OCI-LY1 (cell line): ENCODE results near the gene RSPH9.

Experiments used
- H2AFZ ChIP-seq: fragments of 200-600 bp; sonication (generic), shearing (Covaris generic); 2 replicates; pipeline ENCODE4 v1.6.0; 2014; ENCODE audit warnings: antibody characterized with exemption, mild to moderate bottlenecking, low read length
- H3F3A ChIP-seq: fragments of 200-600 bp; sonication (generic), shearing (Covaris generic); 2 replicates; pipeline ENCODE4 v1.6.0; 2014; ENCODE audit warnings: mild to moderate bottlenecking, antibody characterized with exemption, low read length, moderate library complexity; ENCODE audit not compliant: insufficient read depth
- H3K27ac ChIP-seq: fragments of 200-600 bp; sonication (generic); 2 replicates; pipeline ENCODE4 v1.5.1; 2014; ENCODE audit warnings: low read length, mixed run types, mild to moderate bottlenecking, low read depth; ENCODE audit not compliant: poor library complexity, severe bottlenecking
- H3K27me3 ChIP-seq: fragments of 200-600 bp; sonication (generic); 2 replicates; pipeline ENCODE4 v1.6.0; 2014; ENCODE audit warnings: antibody characterized with exemption, mild to moderate bottlenecking, low read length, moderate library complexity; ENCODE audit not compliant: insufficient read depth
- H3K36me3 ChIP-seq: fragments of 200-600 bp; sonication (generic); 2 replicates; pipeline ENCODE4 v1.6.1; 2014; ENCODE audit warnings: mild to moderate bottlenecking, antibody characterized with exemption, low read length, moderate library complexity, mixed read lengths; ENCODE audit not compliant: insufficient read depth
- H3K4me1 ChIP-seq: fragments of 200-600 bp; sonication (generic); 2 replicates; pipeline ENCODE4 v1.5.1; 2014; ENCODE audit warnings: mild to moderate bottlenecking, low read length, moderate library complexity; ENCODE audit not compliant: insufficient read depth, severe bottlenecking
- H3K4me2 ChIP-seq: fragments of 200-600 bp; sonication (generic), shearing (Covaris generic); 2 replicates; pipeline ENCODE4 v1.6.1; 2014; ENCODE audit warnings: low read length
- H3K4me3 ChIP-seq: fragments of 200-600 bp; sonication (generic); 2 replicates; pipeline ENCODE4 v1.5.1; 2014; ENCODE audit warnings: low read length, low read depth, mild to moderate bottlenecking, mixed read lengths; ENCODE audit not compliant: poor library complexity, severe bottlenecking
- H3K79me2 ChIP-seq: fragments of 200-600 bp; shearing (Covaris generic); 2 replicates; pipeline ENCODE4 v1.6.1; 2016; ENCODE audit warnings: mixed run types, low read length, mixed read lengths; ENCODE audit not compliant: insufficient read depth
- H3K9ac ChIP-seq: fragments of 200-600 bp; sonication (generic), shearing (Covaris generic); 2 replicates; pipeline ENCODE4 v1.6.1; 2014; ENCODE audit warnings: mild to moderate bottlenecking, low read length, mixed read lengths
- H3K9me2 ChIP-seq: fragments of 200-600 bp; sonication (generic), shearing (Covaris generic); 2 replicates; pipeline ENCODE4 v1.6.1; 2014; ENCODE audit warnings: low read depth, mild to moderate bottlenecking, low read length, mixed read lengths
- H3K9me3 ChIP-seq: fragments of 200-600 bp; shearing (Covaris generic); 2 replicates; pipeline ENCODE4 v1.6.1; 2014; ENCODE audit warnings: low read length, mixed read lengths
- H4K20me1 ChIP-seq: fragments of 200-600 bp; sonication (generic), shearing (Covaris generic); 2 replicates; pipeline ENCODE4 v1.6.0; 2016; ENCODE audit warnings: mild to moderate bottlenecking, low read length; ENCODE audit not compliant: insufficient read depth
- EZH2 ChIP-seq: fragments of 200-600 bp; sonication (generic), shearing (Covaris generic); IDR thresholded peaks from 2 replicates; pipeline ENCODE4 v1.8.0; 2017; ENCODE audit warnings: borderline replicate concordance, mixed run types, mild to moderate bottlenecking, antibody characterized with exemption, low read length, moderate library complexity, mixed read lengths
- TF ChIP-seq, protein P1 (sequence below): fragments of 200-600 bp; sonication (generic), shearing (Covaris generic); IDR thresholded peaks from 2 replicates; pipeline ENCODE4 v1.5.1; 2017; ENCODE audit warnings: mild to moderate bottlenecking, antibody characterized with exemption, low read length, moderate library complexity, mixed read lengths

RSPH9 gene

DNA sequence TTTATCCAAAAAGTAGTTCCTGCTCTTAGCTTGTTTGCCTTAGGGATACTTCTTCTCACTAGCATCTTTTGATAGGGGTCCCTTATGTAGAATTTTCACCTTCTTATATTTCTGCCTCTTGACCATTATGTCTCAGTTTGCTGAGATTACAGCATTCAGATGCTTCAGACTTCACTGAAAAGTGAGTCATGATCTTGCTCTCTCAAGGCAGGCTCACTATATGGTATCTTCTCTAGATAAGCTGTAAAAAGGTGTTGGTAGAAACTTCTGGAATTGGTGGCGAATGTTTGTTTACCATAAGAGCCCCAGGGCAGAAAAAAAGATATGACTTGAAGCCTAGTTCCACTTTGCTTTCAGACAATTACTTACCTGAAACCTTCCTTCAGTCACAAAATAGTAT, 35.4 kb upstream of the RSPH9 start:
- Histone ChIP-seq H4K20me1 (no peaks in the 10 kb centered on the region), H3K4me3 (no peak overlapping the region), H3K27ac (no peak overlapping the region), H2AFZ (no peak overlapping the region), H3K79me2 (no peaks in the 10 kb centered on the region), H3K4me1 (peaks cover 7% of the 10 kb centered on the region), H3K9ac (no peak overlapping the region), H3K4me2 (no peak overlapping the region), H3K9me2 (no peaks in the 10 kb centered on the region), H3K9me3 (no peaks in the 10 kb centered on the region), H3K36me3 (peaks cover 90% of the 10 kb centered on the region), H3K27me3 (no peaks in the 10 kb centered on the region), H3F3A (no peaks in the 10 kb centered on the region)
- TF ChIP-seq, protein P1, sequence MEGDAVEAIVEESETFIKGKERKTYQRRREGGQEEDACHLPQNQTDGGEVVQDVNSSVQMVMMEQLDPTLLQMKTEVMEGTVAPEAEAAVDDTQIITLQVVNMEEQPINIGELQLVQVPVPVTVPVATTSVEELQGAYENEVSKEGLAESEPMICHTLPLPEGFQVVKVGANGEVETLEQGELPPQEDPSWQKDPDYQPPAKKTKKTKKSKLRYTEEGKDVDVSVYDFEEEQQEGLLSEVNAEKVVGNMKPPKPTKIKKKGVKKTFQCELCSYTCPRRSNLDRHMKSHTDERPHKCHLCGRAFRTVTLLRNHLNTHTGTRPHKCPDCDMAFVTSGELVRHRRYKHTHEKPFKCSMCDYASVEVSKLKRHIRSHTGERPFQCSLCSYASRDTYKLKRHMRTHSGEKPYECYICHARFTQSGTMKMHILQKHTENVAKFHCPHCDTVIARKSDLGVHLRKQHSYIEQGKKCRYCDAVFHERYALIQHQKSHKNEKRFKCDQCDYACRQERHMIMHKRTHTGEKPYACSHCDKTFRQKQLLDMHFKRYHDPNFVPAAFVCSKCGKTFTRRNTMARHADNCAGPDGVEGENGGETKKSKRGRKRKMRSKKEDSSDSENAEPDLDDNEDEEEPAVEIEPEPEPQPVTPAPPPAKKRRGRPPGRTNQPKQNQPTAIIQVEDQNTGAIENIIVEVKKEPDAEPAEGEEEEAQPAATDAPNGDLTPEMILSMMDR, result no peak
- TF ChIP-seq EZH2, result no peak

DNA sequence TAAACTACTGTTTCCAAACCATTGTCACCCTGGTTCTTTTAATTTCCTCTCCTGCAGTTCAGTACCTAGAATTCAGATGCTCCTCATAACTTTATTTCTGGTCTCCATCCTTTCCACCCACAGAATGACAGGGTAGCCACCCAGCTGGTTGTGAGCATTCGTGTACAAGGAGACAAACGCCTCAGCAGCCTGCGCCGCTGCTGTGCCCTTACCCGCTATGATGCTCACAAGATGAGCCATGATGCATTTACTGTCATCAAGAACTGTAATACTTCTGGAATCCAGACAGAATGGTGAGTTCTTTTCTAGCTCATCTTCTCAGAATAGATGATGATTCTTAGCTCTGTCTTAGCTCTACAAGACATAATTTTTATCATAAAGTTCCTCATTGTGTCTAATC, 34.4 kb upstream of the RSPH9 start:
- Histone ChIP-seq H2AFZ (no peak overlapping the region), H3K36me3 (peaks cover 87% of the 10 kb centered on the region), H3K27me3 (no peaks in the 10 kb centered on the region), H3K9me2 (no peaks in the 10 kb centered on the region), H3K9ac (no peak overlapping the region), H3K4me1 (peaks cover 7% of the 10 kb centered on the region), H4K20me1 (no peaks in the 10 kb centered on the region), H3K4me3 (no peak overlapping the region), H3F3A (no peaks in the 10 kb centered on the region), H3K9me3 (no peaks in the 10 kb centered on the region), H3K79me2 (no peaks in the 10 kb centered on the region), H3K4me2 (no peak overlapping the region), H3K27ac (no peak overlapping the region)
- TF ChIP-seq, protein P1, result no peak
- TF ChIP-seq EZH2, result no peak

DNA sequence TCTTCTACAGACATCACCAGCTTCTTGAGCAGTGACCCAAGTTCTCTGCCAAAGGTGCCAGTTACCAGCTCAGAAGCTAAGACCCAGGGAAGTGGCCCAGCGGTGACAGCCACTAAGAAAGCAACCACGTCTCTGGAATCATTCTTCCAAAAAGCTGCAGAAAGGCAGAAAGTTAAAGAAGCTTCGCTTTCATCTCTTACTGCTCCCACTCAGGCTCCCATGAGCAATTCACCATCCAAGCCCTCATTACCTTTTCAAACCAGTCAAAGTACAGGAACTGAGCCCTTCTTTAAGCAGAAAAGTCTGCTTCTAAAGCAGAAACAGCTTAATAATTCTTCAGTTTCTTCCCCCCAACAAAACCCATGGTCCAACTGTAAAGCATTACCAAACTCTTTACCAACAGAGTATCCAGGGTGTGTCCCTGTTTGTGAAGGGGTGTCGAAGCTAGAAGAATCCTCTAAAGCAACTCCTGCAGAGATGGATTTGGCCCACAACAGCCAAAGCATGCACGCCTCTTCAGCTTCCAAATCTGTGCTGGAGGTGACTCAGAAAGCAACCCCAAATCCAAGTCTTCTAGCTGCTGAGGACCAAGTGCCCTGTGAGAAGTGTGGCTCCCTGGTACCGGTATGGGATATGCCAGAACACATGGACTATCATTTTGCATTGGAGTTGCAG, 31.0 kb upstream of the RSPH9 start:
- H3K4me1 ChIP-seq, result peaks cover under 1% of the 10 kb centered on the region
- H3K79me2 ChIP-seq, result no peaks in the 10 kb centered on the region
- H3K4me2 ChIP-seq, result no peak overlapping the region
- H3K9me2 ChIP-seq, result no peaks in the 10 kb centered on the region
- peaks cover 79% of the 10 kb centered on the region for H3K36me3 ChIP-seq
- no peaks in the 10 kb centered on the region for H4K20me1 ChIP-seq
- no peaks in the 10 kb centered on the region for H3K27me3 ChIP-seq
- no peak overlapping the region for H3K4me3 ChIP-seq
- no peaks in the 10 kb centered on the region for H3F3A ChIP-seq
- no peak overlapping the region for H2AFZ ChIP-seq
- no peak overlapping the region for H3K9ac ChIP-seq
- no peak overlapping the region for H3K27ac ChIP-seq
- TF ChIP-seq, protein P1, result no peak
- TF ChIP-seq EZH2, result no peak
- no peaks in the 10 kb centered on the region for H3K9me3 ChIP-seq
